HepG2 (cell line): ENCODE measurements around the gene NOB1. TPM values are rescaled to one million over a fixed set of nuclear protein-coding genes. Genes with fewer than 3 reads are reported as not detected.

ENCODE experiments used
- ATAC-seq: fragments of 200-7000 bp; cut with Tn5 transposase; 3 replicates; pipeline ENCODE4 v1.9.1; 2020; ENCODE audit warnings: mild to moderate bottlenecking, moderate library complexity
- BruUV-seq: library from RNA; stranded (reverse); fragments of 400-500 nt; replicated peaks from 2 replicates; lab custom pipeline; 2021; lab: Mats Ljungman, UMichigan
- CTCF ChIA-PET: fragments of 300-600 bp; formaldehyde crosslinking; extraction: SDS; loops from one replicate; lab custom pipeline; 2021; ENCODE audit warnings: low total read pairs, inconsistent platforms, low intra/inter-chr PET ratio; lab: Yijun Ruan, JAX
- POLR2A ChIA-PET: fragments of 350-600 bp; sonication (Branson Sonifier 250); formaldehyde crosslinking; loops from one replicate; lab custom pipeline; 2020; ENCODE audit warnings: antibody characterized with exemption, inconsistent platforms; lab: Yijun Ruan, JAX
- DNase-seq: peaks from one replicate; pipeline ENCODE4 v3.0.0-alpha.2; 2015; ENCODE audit warnings: low spot score
- FAIRE-seq: peaks from 3 replicates; lab custom pipeline; 2011; peaks lifted over from hg19 to GRCh38; lab: Jason Lieb, UNC
- H2AFZ ChIP-seq: one replicate; pipeline ENCODE4 v1.6.1; 2011; ENCODE audit warnings: low read length, inconsistent platforms
- H3K27ac ChIP-seq: fragments of 300-600 bp; 3 replicates; pipeline ENCODE4 v1.8.0; 2011; ENCODE audit warnings: mixed run types, mild to moderate bottlenecking, mixed read lengths, low read length, inconsistent platforms; ENCODE audit not compliant: insufficient read depth; ENCODE audit errors: extremely low read length
- H3K27me3 ChIP-seq, 2 experiments: fragments of 200-600 bp in 1 of 2; 2 replicates in 1 of 2; 3 replicates in 1 of 2; pipeline versions ENCODE4 v1.6.0 to v1.8.0; 2011; ENCODE audit warnings: low read length in 2 of 2, mild to moderate bottlenecking in 2 of 2, moderate library complexity in 2 of 2, inconsistent platforms in 1 of 2; ENCODE audit not compliant: insufficient read depth in 2 of 2, control insufficient read depth in 1 of 2
- H3K36me3 ChIP-seq, 2 experiments: fragments of 200-600 bp in 1 of 2; replicated peaks in 1 of 2; 2 replicates in 1 of 2; 3 replicates in 1 of 2; pipeline versions ENCODE4 v1.5.1 to v1.8.0; 2011; ENCODE audit warnings: low read length in 2 of 2, inconsistent platforms in 1 of 2; ENCODE audit not compliant: insufficient read depth in 2 of 2, control insufficient read depth in 1 of 2
- H3K4me1 ChIP-seq: 2 replicates; pipeline ENCODE4 v1.5.1; 2012; ENCODE audit warnings: low read length, inconsistent platforms; ENCODE audit not compliant: insufficient read depth
- H3K4me2 ChIP-seq: 2 replicates; pipeline ENCODE4 v1.6.0; 2011; ENCODE audit warnings: low read depth, low read length, inconsistent platforms
- H3K4me3 ChIP-seq, 3 experiments: fragments of 200-600 bp in 1 of 3; sonication (generic), shearing (Covaris generic) in 1 of 3; replicated peaks in 1 of 3; 2 replicates each; pipeline ENCODE4 v1.5.1; 2011 to 2016; ENCODE audit warnings: low read length in 3 of 3, inconsistent platforms in 2 of 3, low read depth in 2 of 3, mild to moderate bottlenecking in 2 of 3, control low read depth in 1 of 3, mixed read lengths in 1 of 3; ENCODE audit not compliant: insufficient read depth in 1 of 3
- H3K79me2 ChIP-seq: one replicate; pipeline ENCODE4 v1.6.1; 2011; ENCODE audit warnings: low read length, inconsistent platforms; ENCODE audit not compliant: insufficient read depth
- H3K9ac ChIP-seq: 2 replicates; pipeline ENCODE4 v1.6.0; 2011; ENCODE audit warnings: mild to moderate bottlenecking, low read depth, low read length, inconsistent platforms; ENCODE audit not compliant: insufficient read depth
- H3K9me3 ChIP-seq: 2 replicates; pipeline ENCODE4 v1.5.1; 2012; ENCODE audit warnings: mild to moderate bottlenecking, low read length
- H4K20me1 ChIP-seq: 2 replicates; pipeline ENCODE4 v1.6.0; 2011; ENCODE audit warnings: inconsistent platforms, mild to moderate bottlenecking, low read length, moderate library complexity; ENCODE audit not compliant: insufficient read depth
- ARNT ChIP-seq: fragments of 450-650 bp; IDR thresholded peaks from 2 replicates; pipeline ENCODE4 v1.6.1; 2017
- FOXA3 ChIP-seq: IDR thresholded peaks from 2 replicates; pipeline ENCODE4 v1.6.1; 2016; ENCODE audit warnings: missing genetic modification reagents, missing compliant biosample characterization
- HDAC2 ChIP-seq: sonication (generic); formaldehyde crosslinking; IDR thresholded peaks from 2 replicates; pipeline ENCODE4 v1.4.0; 2020; ENCODE audit warnings: missing genetic modification reagents
- KDM4B ChIP-seq: sonication (generic); formaldehyde crosslinking; IDR thresholded peaks from 2 replicates; pipeline ENCODE4 v1.4.0; 2020; ENCODE audit warnings: missing genetic modification reagents
- KLF9 ChIP-seq: IDR thresholded peaks from 2 replicates; pipeline ENCODE4 v1.6.1; 2016; ENCODE audit warnings: low read depth
- NCOA1 ChIP-seq: sonication (generic); formaldehyde crosslinking; IDR thresholded peaks from 2 replicates; pipeline ENCODE4 v1.9.0; 2021; ENCODE audit warnings: missing genetic modification reagents
- NONO ChIP-seq, 2 experiments: fragments of 450-650 bp in 1 of 2; sonication (generic) in 1 of 2; formaldehyde crosslinking in 1 of 2; IDR thresholded peaks in 1 of 2; conservative IDR thresholded peaks in 1 of 2; 2 replicates each; pipeline versions ENCODE4 v1.6.1 to v1.8.0; 2017 to 2022; ENCODE audit warnings: mild to moderate bottlenecking in 1 of 2, missing genetic modification reagents in 1 of 2, moderate library complexity in 1 of 2
- POLR2AphosphoS5 ChIP-seq: IDR thresholded peaks from 2 replicates; pipeline ENCODE4 v1.6.1; 2012; ENCODE audit warnings: low read depth, low read length
- THAP7 ChIP-seq: sonication (generic); formaldehyde crosslinking; IDR thresholded peaks from 2 replicates; pipeline ENCODE4 v1.8.1; 2023; ENCODE audit warnings: mild to moderate bottlenecking, missing genetic modification reagents
- TOPORS ChIP-seq: sonication (generic); formaldehyde crosslinking; IDR thresholded peaks from 2 replicates; pipeline ENCODE4 v1.8.0; 2023; ENCODE audit warnings: mild to moderate bottlenecking, missing genetic modification reagents
- ZBTB8A ChIP-seq: sonication (generic); formaldehyde crosslinking; IDR thresholded peaks from 2 replicates; pipeline ENCODE4 v1.4.0; 2020; ENCODE audit warnings: mild to moderate bottlenecking, low read depth, missing genetic modification reagents, borderline replicate concordance
- ZFP91 ChIP-seq: sonication (generic); formaldehyde crosslinking; IDR thresholded peaks from 2 replicates; pipeline ENCODE4 v1.9.0; 2022; ENCODE audit warnings: missing genetic modification reagents, mild to moderate bottlenecking, borderline replicate concordance
- ZNF552 ChIP-seq: sonication (generic); formaldehyde crosslinking; IDR thresholded peaks from 2 replicates; pipeline ENCODE4 v1.9.0; 2022; ENCODE audit warnings: missing genetic modification reagents, mild to moderate bottlenecking, borderline replicate concordance
- ZSCAN30 ChIP-seq: sonication (generic); formaldehyde crosslinking; IDR thresholded peaks from 2 replicates; pipeline ENCODE4 v1.5.0; 2020; ENCODE audit warnings: mild to moderate bottlenecking, missing genetic modification reagents
- WGBS: methylation state at CpG from one replicate; pipeline ENCODE4 v1.1.6; 2017; ENCODE audit warnings: low lambda C conversion rate; 5-methylcytosine and 5-hydroxymethylcytosine counted together
- in situ Hi-C: cut with HindIII; loops from 2 replicates; pipeline ENCODE4 v1.10.0; 2017; ENCODE audit warnings: low pct_unique_long_range_greater_than_20kb; ENCODE audit not compliant: extremely low pct_ligation_motif_present
- intact Hi-C: fragments of 100-400 bp; cut with micrococcal nuclease; formaldehyde crosslinking; loops from one replicate; pipeline ENCODE4 v1.10.0; 2022; ENCODE audit not compliant: unreplicated experiment
- polyA plus RNA-seq, 8 experiments: library from polyadenylated mRNA; depleted of rRNA in 3 of 8; stranded (reverse) in 7 of 8; unstranded in 1 of 8; fragments of >200 nt; fragmentation: Illumina TruSeq in 4 of 8; extraction: Trizol in 4 of 8; gene quantifications; 2 replicates each; pipeline versions ENCODE4 v1.2.1 to v1.2.3, GENCODE V29; 2011 to 2016; ENCODE audit warnings: low read depth in 4 of 8, missing spikeins in 1 of 8, mixed read lengths in 1 of 8; ENCODE audit not compliant: insufficient read depth in 1 of 8
- total RNA-seq, 5 experiments: library from RNA; depleted of rRNA; stranded (reverse); fragments of >200 nt; fragmentation: Illumina TruSeq; extraction: Trizol; gene quantifications; 2 replicates each; pipeline ENCODE4 v1.2.3, GENCODE V29; 2016; ENCODE audit warnings: low read depth in 1 of 5
- TF ChIP-seq, protein P1 (sequence below): sonication (generic); formaldehyde crosslinking; IDR thresholded peaks from 2 replicates; pipeline ENCODE4 v1.5.0; 2020; ENCODE audit warnings: mild to moderate bottlenecking, missing genetic modification reagents

The NOB1 gene
- total and polyA plus RNA-seq, 2 of the 13 experiments (the other 11 are each of a cell fraction or from before 2014, with no cell fraction given), result 47.1 to 162 TPM

GRCh38 chr16:69779724-69780123 lies 25.0 kb upstream of the NOB1 start:
- H3K4me1 ChIP-seq, result peaks cover 24% of the 10 kb centered on the region
- no peak overlapping the region for H3K27ac ChIP-seq
- in situ Hi-C loops (no loop called here), intact Hi-C loops (no loop called here)
- ChIA-PET POLR2A (no interaction called here), CTCF (no interaction called here)
- no TSS peak for BruUV-seq
- H2AFZ ChIP-seq, result no peak overlapping the region
- H3K4me3 ChIP-seq, result no peak overlapping the region
- peaks cover 0 to 11% of the 10 kb centered on the region in 2 experiments; a peak in 2 of 5 replicates for H3K36me3 ChIP-seq
- no peak overlapping the region for H3K4me2 ChIP-seq
- H3K9me3 ChIP-seq, result no peaks in the 10 kb centered on the region
- DNase-seq (no peak), ATAC-seq (no peak), FAIRE-seq (no peak)
- peaks cover 26% of the 10 kb centered on the region for H3K79me2 ChIP-seq
- TF ChIP-seq THAP7 (CRISPR knock-in tag) (no peak), HDAC2 (CRISPR knock-in tag) (no peak), TOPORS (no peak), KLF9 (CRISPR knock-in tag) (no peak), ZBTB8A (CRISPR knock-in tag) (no peak), POLR2AphosphoS5 (no peak), ZNF552 (CRISPR knock-in tag) (no peak), ZFP91 (CRISPR knock-in tag) (no peak), KDM4B (no peak), FOXA3 (no peak), NCOA1 (CRISPR knock-in tag) (no peak), ZSCAN30 (CRISPR knock-in tag) (no peak), NONO (IDR thresholded peaks at IDR 0.05) (no peak), NONO (CRISPR knock-in tag; conservative IDR thresholded peaks at IDR 0.05) (no peak), ARNT (no peak)
- TF ChIP-seq, protein P1, sequence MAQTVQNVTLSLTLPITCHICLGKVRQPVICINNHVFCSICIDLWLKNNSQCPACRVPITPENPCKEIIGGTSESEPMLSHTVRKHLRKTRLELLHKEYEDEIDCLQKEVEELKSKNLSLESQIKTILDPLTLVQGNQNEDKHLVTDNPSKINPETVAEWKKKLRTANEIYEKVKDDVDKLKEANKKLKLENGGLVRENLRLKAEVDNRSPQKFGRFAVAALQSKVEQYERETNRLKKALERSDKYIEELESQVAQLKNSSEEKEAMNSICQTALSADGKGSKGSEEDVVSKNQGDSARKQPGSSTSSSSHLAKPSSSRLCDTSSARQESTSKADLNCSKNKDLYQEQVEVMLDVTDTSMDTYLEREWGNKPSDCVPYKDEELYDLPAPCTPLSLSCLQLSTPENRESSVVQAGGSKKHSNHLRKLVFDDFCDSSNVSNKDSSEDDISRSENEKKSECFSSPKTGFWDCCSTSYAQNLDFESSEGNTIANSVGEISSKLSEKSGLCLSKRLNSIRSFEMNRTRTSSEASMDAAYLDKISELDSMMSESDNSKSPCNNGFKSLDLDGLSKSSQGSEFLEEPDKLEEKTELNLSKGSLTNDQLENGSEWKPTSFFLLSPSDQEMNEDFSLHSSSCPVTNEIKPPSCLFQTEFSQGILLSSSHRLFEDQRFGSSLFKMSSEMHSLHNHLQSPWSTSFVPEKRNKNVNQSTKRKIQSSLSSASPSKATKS (CRISPR knock-in tag), result no peak
- no peak overlapping the region for H3K9ac ChIP-seq
- H4K20me1 ChIP-seq, result no peaks in the 10 kb centered on the region
- no peaks in the 10 kb centered on the region for H3K27me3 ChIP-seq
- 96% methylated on average over 2 of the region's 2 CpGs for WGBS
